ENCODE data around the gene JRKL. TPM values are rescaled to one million over a fixed set of nuclear protein-coding genes. Genes with fewer than 3 reads are reported as not detected.

Gene JRKL
- total RNA-seq, 1 donor from 2014 or later: 7.6 TPM

DNA sequence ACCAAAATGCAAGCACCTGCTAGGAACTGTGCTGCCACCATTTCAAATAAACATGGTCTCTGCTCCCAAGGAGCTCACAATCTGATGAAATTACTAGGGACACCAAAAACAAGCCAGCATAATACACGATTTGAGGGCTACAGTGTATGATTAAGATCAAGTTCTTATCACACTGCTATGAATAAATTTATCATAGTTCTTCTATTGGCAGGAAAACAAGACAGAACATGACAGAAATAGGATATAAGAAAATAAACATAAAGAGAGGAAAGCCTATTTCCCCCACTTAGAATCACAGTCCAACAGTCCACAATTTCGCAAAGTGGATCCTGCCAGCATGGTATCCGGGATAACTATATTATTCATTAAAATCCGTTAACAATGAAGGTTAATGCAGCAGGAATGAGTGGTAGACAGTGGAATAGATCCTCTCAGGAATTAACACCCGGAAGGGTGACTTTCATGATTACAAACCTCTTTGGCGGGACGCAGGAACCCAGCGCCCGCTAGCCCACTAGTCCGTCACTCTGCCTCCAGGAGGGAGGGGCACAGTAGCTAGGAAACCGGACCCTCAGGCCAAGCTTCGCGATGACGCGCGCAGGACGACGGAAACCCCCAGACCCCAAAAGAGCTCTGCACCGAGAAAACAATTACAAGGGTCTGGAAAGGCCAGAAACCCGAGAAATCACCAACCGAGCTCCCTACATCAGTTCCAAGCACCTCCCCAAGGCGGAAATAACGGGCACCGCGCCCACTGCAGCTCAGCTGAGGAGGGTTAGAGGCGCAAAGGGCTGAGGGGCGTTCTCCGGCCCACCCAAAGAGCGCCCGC lies 708 bp upstream of the JRKL start:
- TF ChIP-seq CTCF (IDR thresholded peaks at IDR 0.05; ENCODE audit: insufficient read depth, low read length, severe bottlenecking): no peak
- peak; percentile 53 for DNase-seq (ENCODE audit: low read depth)
- Histone ChIP-seq H3K4me3 (ENCODE audit: low read depth, low read length) (peak overlapping the region; percentile 68), H3K36me3 (ENCODE audit: control insufficient read depth, insufficient read depth, low read length) (peaks cover 1% of the 10 kb centered on the region), H3K27me3 (ENCODE audit: control insufficient read depth, insufficient read depth, low read length) (no peaks in the 10 kb centered on the region)
- FAIRE-seq: no peak

- no peaks in the 10 kb centered on the region for H3K27me3 ChIP-seq (ENCODE audit: control insufficient read depth, insufficient read depth, low read length)
- TF ChIP-seq CTCF (IDR thresholded peaks at IDR 0.05; ENCODE audit: insufficient read depth, low read length, severe bottlenecking): no peak
- H3K4me3 ChIP-seq (ENCODE audit: low read depth, low read length): peak overlapping the region; percentile 68
- H3K36me3 ChIP-seq (ENCODE audit: control insufficient read depth, insufficient read depth, low read length): peaks cover 1% of the 10 kb centered on the region
- DNase-seq (ENCODE audit: low read depth) (no peak), FAIRE-seq (no peak)
Measured at GRCh38 chr11:96390488-96390792, 627 bp downstream of the JRKL start.

DNA sequence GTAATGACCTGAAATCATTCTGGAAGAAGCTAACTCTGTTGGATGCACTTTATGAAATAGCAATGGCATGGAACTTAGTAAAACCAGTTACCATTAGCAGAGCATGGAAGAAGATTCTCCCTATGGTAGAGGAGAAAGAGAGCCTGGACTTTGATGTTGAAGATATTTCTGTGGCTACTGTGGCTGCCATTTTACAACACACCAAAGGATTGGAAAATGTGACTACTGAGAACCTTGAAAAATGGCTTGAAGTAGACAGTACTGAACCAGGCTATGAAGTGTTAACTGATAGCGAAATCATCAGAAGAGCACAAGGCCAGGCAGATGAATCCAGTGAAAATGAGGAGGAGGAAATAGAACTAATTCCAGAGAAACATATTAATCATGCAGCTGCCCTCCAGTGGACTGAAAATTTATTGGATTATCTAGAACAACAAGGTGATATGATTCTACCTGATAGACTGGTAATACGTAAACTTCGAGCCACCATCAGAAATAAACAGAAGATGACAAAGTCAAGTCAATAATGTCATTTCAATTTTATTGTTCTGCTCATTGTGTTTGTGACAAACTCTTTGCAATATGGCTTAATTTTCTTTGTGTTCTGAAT lies 2.0 kb downstream of the JRKL start:
- no peaks in the 10 kb centered on the region for H3K27me3 ChIP-seq (ENCODE audit: control insufficient read depth, insufficient read depth, low read length)
- no peak for FAIRE-seq
- DNase-seq (ENCODE audit: low read depth): peak; percentile 29
- peaks cover 1% of the 10 kb centered on the region for H3K36me3 ChIP-seq (ENCODE audit: control insufficient read depth, insufficient read depth, low read length)
- no peak for TF ChIP-seq CTCF (IDR thresholded peaks at IDR 0.05; ENCODE audit: insufficient read depth, low read length, severe bottlenecking)
- H3K4me3 ChIP-seq (ENCODE audit: low read depth, low read length): no peak overlapping the region

GRCh38 chr11:96393753-96394348 lies 4.0 kb downstream of the JRKL start:
- Histone ChIP-seq H3K4me3 (ENCODE audit: low read depth, low read length) (no peak overlapping the region), H3K36me3 (ENCODE audit: control insufficient read depth, insufficient read depth, low read length) (peaks cover 1% of the 10 kb centered on the region), H3K27me3 (ENCODE audit: control insufficient read depth, insufficient read depth, low read length) (no peaks in the 10 kb centered on the region)
- TF ChIP-seq CTCF (IDR thresholded peaks at IDR 0.05; ENCODE audit: insufficient read depth, low read length, severe bottlenecking): peak; percentile 60
- peak; percentile 49 for DNase-seq (ENCODE audit: low read depth)
- no peak for FAIRE-seq

DNA sequence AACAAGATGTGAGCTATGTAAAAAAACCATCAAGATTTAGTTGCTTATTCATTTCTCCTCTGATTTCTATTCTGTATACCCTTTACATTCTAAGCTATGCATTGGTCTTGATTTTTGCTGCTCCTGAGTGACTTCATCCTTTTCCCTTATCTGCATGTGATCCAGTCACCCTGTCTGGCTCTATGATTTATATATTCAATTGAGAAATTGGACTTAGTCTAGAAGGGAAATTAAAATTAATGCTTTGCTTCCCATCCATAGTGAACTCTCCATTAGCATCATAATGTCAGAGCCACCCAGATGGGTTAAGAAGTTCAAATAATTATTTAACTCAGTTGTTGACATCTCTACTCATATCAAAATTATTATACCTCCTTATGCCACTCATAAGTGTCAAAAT lies 5.0 kb downstream of the JRKL start:
- no peak overlapping the region for H3K4me3 ChIP-seq (ENCODE audit: low read depth, low read length)
- FAIRE-seq (no peak), DNase-seq (ENCODE audit: low read depth) (no peak)
- TF ChIP-seq CTCF (IDR thresholded peaks at IDR 0.05; ENCODE audit: insufficient read depth, low read length, severe bottlenecking): no peak
- peaks cover 1% of the 10 kb centered on the region for H3K36me3 ChIP-seq (ENCODE audit: control insufficient read depth, insufficient read depth, low read length)
- no peaks in the 10 kb centered on the region for H3K27me3 ChIP-seq (ENCODE audit: control insufficient read depth, insufficient read depth, low read length)
